Nephron (organoid): ENCODE results near the gene MX1.
"Not testable (repeated sequence)": the region's sequence is repeated elsewhere in the genome, so short reads cannot be mapped to it uniquely, and the experiment has no call there.

ENCODE experiments used
- H3K27ac Mint-ChIP-seq, 3 experiments: 2 replicates each; pipeline ENCODE4 v1.8.0; 2020; ENCODE audit warnings: mixed read lengths in 3 of 3, mild to moderate bottlenecking in 2 of 3, moderate library complexity in 1 of 3
- H3K27me3 Mint-ChIP-seq: 2 replicates; pipeline ENCODE4 v1.8.0; 2021; ENCODE audit warnings: low read depth, mild to moderate bottlenecking, moderate library complexity, mixed read lengths
- H3K36me3 Mint-ChIP-seq: 2 replicates; pipeline ENCODE4 v1.8.0; 2020; ENCODE audit warnings: low read depth, mixed read lengths
- H3K4me1 Mint-ChIP-seq: 2 replicates; pipeline ENCODE4 v1.8.0; 2020; ENCODE audit warnings: mixed read lengths
- H3K4me3 Mint-ChIP-seq, 3 experiments: 2 replicates each; pipeline ENCODE4 v1.8.0; 2020; ENCODE audit warnings: mild to moderate bottlenecking in 3 of 3, mixed read lengths in 3 of 3, moderate library complexity in 2 of 3
- H3K9me3 Mint-ChIP-seq: 2 replicates; pipeline ENCODE4 v1.8.0; 2020; ENCODE audit warnings: mixed read lengths
- TF ChIP-seq, protein P1 (sequence below), 3 experiments: fragments of 200-600 bp; sonication (generic); IDR thresholded peaks; one replicate each; pipeline ENCODE4 v1.5.0; 2021; ENCODE audit warnings: antibody characterized with exemption in 3 of 3; ENCODE audit not compliant: unreplicated experiment in 3 of 3

Gene MX1

DNA sequence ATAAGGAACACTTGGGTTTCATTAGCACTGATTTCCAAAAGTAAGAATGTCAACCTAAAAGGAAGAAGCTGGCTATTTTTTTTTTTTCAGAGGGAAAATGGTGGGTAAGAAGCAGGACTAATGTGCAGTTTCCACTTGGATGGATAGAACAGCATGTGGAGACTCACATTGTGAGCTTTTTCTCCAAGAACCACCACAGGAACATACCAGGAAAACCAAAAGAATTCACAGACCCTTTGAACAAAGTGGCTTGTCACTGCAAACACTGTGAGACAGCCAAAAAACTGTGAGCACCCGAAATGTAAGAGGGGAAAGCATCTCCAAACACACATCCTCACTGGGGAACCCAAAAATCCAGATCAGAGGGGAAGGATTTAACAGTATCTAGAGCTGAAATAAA, 15.7 kb upstream of the MX1 start:
- Mint-ChIP-seq H3K9me3 (peaks cover 22% of the 10 kb centered on the region), H3K4me1 (peaks cover 12% of the 10 kb centered on the region), H3K27ac (peak overlapping the region in 1 of 3 experiments; percentile 40), H3K27me3 (peaks cover 17% of the 10 kb centered on the region), H3K36me3 (no peaks in the 10 kb centered on the region), H3K4me3 (no peak overlapping the region)
- TF ChIP-seq, protein P1, sequence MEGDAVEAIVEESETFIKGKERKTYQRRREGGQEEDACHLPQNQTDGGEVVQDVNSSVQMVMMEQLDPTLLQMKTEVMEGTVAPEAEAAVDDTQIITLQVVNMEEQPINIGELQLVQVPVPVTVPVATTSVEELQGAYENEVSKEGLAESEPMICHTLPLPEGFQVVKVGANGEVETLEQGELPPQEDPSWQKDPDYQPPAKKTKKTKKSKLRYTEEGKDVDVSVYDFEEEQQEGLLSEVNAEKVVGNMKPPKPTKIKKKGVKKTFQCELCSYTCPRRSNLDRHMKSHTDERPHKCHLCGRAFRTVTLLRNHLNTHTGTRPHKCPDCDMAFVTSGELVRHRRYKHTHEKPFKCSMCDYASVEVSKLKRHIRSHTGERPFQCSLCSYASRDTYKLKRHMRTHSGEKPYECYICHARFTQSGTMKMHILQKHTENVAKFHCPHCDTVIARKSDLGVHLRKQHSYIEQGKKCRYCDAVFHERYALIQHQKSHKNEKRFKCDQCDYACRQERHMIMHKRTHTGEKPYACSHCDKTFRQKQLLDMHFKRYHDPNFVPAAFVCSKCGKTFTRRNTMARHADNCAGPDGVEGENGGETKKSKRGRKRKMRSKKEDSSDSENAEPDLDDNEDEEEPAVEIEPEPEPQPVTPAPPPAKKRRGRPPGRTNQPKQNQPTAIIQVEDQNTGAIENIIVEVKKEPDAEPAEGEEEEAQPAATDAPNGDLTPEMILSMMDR (IDR thresholded peaks at IDR 0.05; ENCODE audit: unreplicated experiment in 3 of 3) = no peak

DNA sequence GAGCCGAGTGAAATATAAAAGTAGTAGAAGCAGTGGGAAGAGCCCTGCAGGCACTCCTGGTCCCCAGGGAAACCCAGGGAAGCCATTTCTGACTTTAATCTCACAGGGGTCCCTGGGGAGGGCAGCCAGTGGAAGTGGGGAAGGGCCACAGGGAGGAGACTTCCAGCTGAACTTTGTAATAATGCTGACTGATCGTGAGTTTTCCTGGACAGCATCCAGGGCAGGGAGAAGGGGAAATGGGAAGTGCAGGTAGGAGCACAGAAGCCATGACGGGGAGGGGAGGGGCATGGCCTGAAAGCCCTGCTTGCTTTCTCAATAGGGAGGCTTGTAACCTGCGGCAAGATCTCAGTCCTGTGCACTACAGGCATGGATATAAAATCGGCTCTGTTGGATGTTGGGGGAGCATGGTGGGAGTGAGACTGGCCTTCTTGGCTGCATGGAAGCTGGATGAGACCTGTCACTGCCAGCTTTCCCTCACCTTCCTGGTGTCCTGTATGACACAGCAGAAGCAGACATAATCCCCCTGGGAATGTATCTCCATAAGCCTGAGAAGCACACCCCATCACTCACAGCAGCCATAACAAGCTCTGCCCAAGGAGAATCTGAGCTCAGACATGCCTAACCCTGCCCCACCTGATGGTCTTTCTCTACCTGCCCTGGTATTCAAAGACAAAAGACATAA, 15.1 kb upstream of the MX1 start:
- peaks cover 24% of the 10 kb centered on the region for H3K9me3 Mint-ChIP-seq
- TF ChIP-seq, protein P1 (IDR thresholded peaks at IDR 0.05; ENCODE audit: unreplicated experiment in 3 of 3) = no peak
- peak overlapping the region in 1 of 3 experiments; percentile 40 for H3K27ac Mint-ChIP-seq
- H3K36me3 Mint-ChIP-seq = no peaks in the 10 kb centered on the region
- peaks cover 12% of the 10 kb centered on the region for H3K4me1 Mint-ChIP-seq
- H3K4me3 Mint-ChIP-seq = no peak overlapping the region
- peaks cover 17% of the 10 kb centered on the region for H3K27me3 Mint-ChIP-seq

DNA sequence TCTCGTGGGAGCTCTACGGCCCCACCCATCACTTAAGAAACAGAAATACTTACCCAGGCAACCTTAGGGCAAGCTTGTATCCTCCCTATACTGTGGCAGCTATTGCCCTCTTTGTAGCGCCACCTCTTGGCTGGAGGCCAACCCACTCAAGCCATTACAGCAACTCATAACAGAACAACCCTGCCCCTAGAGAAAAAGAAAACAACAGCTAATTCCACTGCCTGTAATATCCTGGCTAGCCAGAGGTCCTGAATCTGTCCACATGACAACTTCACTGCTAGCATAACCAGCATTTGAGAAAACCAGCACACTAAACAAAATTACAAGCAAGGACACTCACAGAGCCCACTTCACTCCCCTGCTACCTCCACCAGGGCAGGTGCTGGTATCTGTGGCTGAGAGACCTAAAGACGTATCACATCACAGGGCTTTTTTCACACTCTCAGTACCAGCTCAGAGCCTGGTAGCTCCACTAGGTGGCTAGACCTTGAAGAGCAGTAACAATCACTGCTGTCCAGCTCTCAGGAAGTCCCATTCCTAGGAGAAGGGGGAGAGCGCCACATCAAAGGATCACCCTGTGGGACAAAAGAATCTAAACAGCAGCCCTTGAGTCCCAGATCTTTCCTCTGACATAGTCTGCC, 14.5 kb upstream of the MX1 start:
- Mint-ChIP-seq H3K4me1 (peaks cover 12% of the 10 kb centered on the region), H3K27ac (no peak overlapping the region), H3K9me3 (peaks cover 24% of the 10 kb centered on the region), H3K36me3 (no peaks in the 10 kb centered on the region), H3K4me3 (no peak overlapping the region), H3K27me3 (peaks cover 17% of the 10 kb centered on the region)
- TF ChIP-seq, protein P1 (IDR thresholded peaks at IDR 0.05; ENCODE audit: unreplicated experiment in 3 of 3) = no peak

DNA sequence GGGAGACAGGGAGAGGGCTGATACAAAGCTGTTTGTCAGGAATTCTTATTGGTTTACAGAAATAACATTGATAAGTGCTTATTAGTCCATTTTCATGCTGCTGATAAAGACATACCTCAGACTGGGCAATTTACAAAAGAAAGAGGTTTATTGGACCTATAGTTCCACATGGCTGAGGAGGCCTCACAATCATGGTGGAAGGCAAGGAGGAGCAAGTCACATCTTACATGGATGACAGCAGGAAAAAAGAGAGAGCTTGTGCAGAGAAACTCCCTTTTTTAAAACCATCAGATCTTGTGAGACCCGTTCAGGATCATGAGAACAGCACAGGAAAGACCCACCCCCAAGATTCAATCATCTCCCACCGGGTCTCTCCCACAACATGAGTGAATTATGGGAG, 8.5 kb upstream of the MX1 start:
- not testable (repeated sequence) for H3K4me1 Mint-ChIP-seq, H3K27me3 Mint-ChIP-seq, H3K36me3 Mint-ChIP-seq
- H3K27ac Mint-ChIP-seq = peak overlapping the region in 1 of 3 experiments; percentile 5
- H3K9me3 Mint-ChIP-seq = peaks cover 25% of the 10 kb centered on the region
- peak overlapping the region in 2 of 3 experiments; percentile 50 to 52 for H3K4me3 Mint-ChIP-seq

DNA sequence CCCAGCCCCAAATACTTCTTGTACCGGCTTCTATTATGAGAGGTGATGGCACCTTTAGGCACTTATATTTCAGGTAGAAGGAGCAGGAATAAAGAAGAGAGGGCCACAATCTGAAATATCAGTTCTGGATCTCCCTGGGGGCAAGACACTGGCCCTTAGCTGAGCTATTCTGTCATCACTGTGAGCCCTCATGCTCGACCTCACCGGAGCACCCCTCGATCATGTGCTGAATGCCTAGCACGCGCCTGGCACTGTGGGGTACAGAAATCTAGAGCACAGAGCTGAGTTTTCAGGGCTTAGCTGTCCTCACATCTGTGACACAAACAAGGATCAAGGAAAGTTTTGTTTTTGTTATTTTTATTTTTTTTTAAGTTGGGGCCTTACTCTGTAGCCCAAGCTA, 7.6 kb upstream of the MX1 start:
- peaks cover 9% of the 10 kb centered on the region for H3K4me1 Mint-ChIP-seq

DNA sequence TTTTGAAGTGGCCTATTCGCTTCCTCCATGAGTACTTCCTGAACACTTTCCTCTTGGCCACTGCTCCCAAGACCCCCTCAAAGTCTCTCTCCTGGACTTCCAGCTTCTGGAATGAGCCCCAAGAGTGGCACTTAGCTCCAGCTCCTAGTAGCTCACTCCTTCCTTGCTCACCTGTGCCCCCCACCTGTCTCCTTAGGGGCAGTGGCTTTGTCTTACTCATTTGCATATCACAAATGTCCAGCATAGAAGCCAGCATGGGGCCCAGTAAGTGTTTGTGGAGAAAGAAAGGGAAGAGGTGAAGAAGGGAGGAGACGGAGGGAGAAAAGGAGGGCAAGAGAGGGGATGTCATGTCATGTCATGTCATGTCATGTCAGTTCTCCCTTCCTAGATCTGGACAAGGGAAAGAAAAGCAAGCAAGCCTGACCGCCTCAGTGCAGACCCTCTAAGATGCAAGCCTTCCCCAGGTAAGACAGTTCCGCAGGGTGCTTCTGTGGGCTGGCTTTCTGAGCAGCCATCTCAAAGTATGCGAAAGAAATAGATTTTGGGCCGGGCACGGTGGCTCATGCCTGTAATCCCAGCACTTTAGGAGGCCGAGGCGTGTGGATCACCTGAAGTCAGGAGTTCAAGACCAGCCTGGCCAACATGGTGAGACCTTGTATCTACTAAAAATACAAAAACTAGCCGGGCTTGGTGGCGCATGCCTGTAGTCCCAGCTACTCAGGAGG, 6.9 kb upstream of the MX1 start:
- TF ChIP-seq, protein P1 (IDR thresholded peaks at IDR 0.05; ENCODE audit: unreplicated experiment in 3 of 3) = no peak
- H3K27ac Mint-ChIP-seq = peak overlapping the region; percentile 40 to 70 (median 43)
- no peaks in the 10 kb centered on the region for H3K36me3 Mint-ChIP-seq
- H3K27me3 Mint-ChIP-seq = no peaks in the 10 kb centered on the region
- peak overlapping the region; percentile 91 to 92 (median 92) for H3K4me3 Mint-ChIP-seq
- H3K9me3 Mint-ChIP-seq = peaks cover 15% of the 10 kb centered on the region
- H3K4me1 Mint-ChIP-seq = peaks cover 9% of the 10 kb centered on the region

More for the DNA sequence above, 7.6 kb upstream of the MX1 start:
- TF ChIP-seq, protein P1 (IDR thresholded peaks at IDR 0.05; ENCODE audit: unreplicated experiment in 3 of 3) = no peak
- Mint-ChIP-seq H3K27me3 (no peaks in the 10 kb centered on the region), H3K4me3 (peak overlapping the region in 2 of 3 experiments; percentile 49 to 63), H3K27ac (peak overlapping the region in 1 of 3 experiments; percentile 40), H3K9me3 (peaks cover 19% of the 10 kb centered on the region), H3K36me3 (no peaks in the 10 kb centered on the region)
